Measurements from ENCODE around the gene FRMD3. TPM values are rescaled to one million over a fixed set of nuclear protein-coding genes. Genes with fewer than 3 reads are reported as not detected.

FRMD3 gene
- total RNA-seq, 1 experiment from 2014 or later: 1.4 TPM

- TF ChIP-seq, protein P1, sequence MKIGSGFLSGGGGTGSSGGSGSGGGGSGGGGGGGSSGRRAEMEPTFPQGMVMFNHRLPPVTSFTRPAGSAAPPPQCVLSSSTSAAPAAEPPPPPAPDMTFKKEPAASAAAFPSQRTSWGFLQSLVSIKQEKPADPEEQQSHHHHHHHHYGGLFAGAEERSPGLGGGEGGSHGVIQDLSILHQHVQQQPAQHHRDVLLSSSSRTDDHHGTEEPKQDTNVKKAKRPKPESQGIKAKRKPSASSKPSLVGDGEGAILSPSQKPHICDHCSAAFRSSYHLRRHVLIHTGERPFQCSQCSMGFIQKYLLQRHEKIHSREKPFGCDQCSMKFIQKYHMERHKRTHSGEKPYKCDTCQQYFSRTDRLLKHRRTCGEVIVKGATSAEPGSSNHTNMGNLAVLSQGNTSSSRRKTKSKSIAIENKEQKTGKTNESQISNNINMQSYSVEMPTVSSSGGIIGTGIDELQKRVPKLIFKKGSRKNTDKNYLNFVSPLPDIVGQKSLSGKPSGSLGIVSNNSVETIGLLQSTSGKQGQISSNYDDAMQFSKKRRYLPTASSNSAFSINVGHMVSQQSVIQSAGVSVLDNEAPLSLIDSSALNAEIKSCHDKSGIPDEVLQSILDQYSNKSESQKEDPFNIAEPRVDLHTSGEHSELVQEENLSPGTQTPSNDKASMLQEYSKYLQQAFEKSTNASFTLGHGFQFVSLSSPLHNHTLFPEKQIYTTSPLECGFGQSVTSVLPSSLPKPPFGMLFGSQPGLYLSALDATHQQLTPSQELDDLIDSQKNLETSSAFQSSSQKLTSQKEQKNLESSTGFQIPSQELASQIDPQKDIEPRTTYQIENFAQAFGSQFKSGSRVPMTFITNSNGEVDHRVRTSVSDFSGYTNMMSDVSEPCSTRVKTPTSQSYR (CRISPR knock-in tag; IDR thresholded peaks at IDR 0.05): no peak
- TF ChIP-seq NFATC4 (CRISPR knock-in tag; IDR thresholded peaks at IDR 0.05) (no peak), ZNF396 (CRISPR knock-in tag; IDR thresholded peaks at IDR 0.05; ENCODE audit: borderline replicate concordance) (no peak), ETV6 (CRISPR knock-in tag; IDR thresholded peaks at IDR 0.05) (no peak), MYBL2 (CRISPR knock-in tag; IDR thresholded peaks at IDR 0.05) (no peak), USF1 (CRISPR knock-in tag; IDR thresholded peaks at IDR 0.05) (no peak), GABPB1 (CRISPR knock-in tag; IDR thresholded peaks at IDR 0.05) (no peak), TEAD4 (CRISPR knock-in tag; IDR thresholded peaks at IDR 0.05) (no peak), E2F1 (CRISPR knock-in tag; IDR thresholded peaks at IDR 0.05) (no peak)
- TF ChIP-seq, protein P2, sequence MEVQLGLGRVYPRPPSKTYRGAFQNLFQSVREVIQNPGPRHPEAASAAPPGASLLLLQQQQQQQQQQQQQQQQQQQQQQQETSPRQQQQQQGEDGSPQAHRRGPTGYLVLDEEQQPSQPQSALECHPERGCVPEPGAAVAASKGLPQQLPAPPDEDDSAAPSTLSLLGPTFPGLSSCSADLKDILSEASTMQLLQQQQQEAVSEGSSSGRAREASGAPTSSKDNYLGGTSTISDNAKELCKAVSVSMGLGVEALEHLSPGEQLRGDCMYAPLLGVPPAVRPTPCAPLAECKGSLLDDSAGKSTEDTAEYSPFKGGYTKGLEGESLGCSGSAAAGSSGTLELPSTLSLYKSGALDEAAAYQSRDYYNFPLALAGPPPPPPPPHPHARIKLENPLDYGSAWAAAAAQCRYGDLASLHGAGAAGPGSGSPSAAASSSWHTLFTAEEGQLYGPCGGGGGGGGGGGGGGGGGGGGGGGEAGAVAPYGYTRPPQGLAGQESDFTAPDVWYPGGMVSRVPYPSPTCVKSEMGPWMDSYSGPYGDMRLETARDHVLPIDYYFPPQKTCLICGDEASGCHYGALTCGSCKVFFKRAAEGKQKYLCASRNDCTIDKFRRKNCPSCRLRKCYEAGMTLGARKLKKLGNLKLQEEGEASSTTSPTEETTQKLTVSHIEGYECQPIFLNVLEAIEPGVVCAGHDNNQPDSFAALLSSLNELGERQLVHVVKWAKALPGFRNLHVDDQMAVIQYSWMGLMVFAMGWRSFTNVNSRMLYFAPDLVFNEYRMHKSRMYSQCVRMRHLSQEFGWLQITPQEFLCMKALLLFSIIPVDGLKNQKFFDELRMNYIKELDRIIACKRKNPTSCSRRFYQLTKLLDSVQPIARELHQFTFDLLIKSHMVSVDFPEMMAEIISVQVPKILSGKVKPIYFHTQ (CRISPR knock-in tag; IDR thresholded peaks at IDR 0.05): no peak
- TF ChIP-seq, protein P3, sequence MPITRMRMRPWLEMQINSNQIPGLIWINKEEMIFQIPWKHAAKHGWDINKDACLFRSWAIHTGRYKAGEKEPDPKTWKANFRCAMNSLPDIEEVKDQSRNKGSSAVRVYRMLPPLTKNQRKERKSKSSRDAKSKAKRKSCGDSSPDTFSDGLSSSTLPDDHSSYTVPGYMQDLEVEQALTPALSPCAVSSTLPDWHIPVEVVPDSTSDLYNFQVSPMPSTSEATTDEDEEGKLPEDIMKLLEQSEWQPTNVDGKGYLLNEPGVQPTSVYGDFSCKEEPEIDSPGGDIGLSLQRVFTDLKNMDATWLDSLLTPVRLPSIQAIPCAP (CRISPR knock-in tag; IDR thresholded peaks at IDR 0.05): no peak
Measured at GRCh38 chr9:83569326-83569725, 31.1 kb upstream of the FRMD3 start (continued).

GRCh38 chr9:83563360-83563759 is 25.2 kb upstream of the FRMD3 start:
- TF ChIP-seq OVOL2 (CRISPR knock-in tag; IDR thresholded peaks at IDR 0.05; ENCODE audit: borderline replicate concordance) (no peak), ZBTB21 (CRISPR knock-in tag; IDR thresholded peaks at IDR 0.05; ENCODE audit: borderline replicate concordance) (no peak), NR3C1 (CRISPR knock-in tag; conservative IDR thresholded peaks at IDR 0.05; ENCODE audit: low read depth) (no peak), TEAD1 (CRISPR knock-in tag; IDR thresholded peaks at IDR 0.05) (no peak), GABPB1 (CRISPR knock-in tag; IDR thresholded peaks at IDR 0.05) (no peak), ZNF423 (CRISPR knock-in tag; IDR thresholded peaks at IDR 0.05) (no peak), FOXJ3 (CRISPR knock-in tag; IDR thresholded peaks at IDR 0.05; ENCODE audit: borderline replicate concordance) (no peak), ELF4 (CRISPR knock-in tag; IDR thresholded peaks at IDR 0.05; ENCODE audit: low read depth) (no peak), TCF7 (CRISPR knock-in tag; IDR thresholded peaks at IDR 0.05; ENCODE audit: low read depth) (no peak), ZNF317 (CRISPR knock-in tag; IDR thresholded peaks at IDR 0.05; ENCODE audit: borderline replicate concordance, low read depth) (no peak), GTF2I (CRISPR knock-in tag; conservative IDR thresholded peaks at IDR 0.05) (no peak)
- TF ChIP-seq, protein P4, sequence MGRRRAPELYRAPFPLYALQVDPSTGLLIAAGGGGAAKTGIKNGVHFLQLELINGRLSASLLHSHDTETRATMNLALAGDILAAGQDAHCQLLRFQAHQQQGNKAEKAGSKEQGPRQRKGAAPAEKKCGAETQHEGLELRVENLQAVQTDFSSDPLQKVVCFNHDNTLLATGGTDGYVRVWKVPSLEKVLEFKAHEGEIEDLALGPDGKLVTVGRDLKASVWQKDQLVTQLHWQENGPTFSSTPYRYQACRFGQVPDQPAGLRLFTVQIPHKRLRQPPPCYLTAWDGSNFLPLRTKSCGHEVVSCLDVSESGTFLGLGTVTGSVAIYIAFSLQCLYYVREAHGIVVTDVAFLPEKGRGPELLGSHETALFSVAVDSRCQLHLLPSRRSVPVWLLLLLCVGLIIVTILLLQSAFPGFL (CRISPR knock-in tag; IDR thresholded peaks at IDR 0.05; ENCODE audit: borderline replicate concordance): no peak
- Mint-ChIP-seq H3K36me3 (peaks cover 6% of the 10 kb centered on the region), H3K27ac (no peak overlapping the region), H3K4me1 (no peaks in the 10 kb centered on the region), H3K4me3 (no peak overlapping the region), H3K9me3 (peaks cover 33% of the 10 kb centered on the region), H3K27me3 (ENCODE audit: low read depth) (no peaks in the 10 kb centered on the region)
- ATAC-seq: no peak
- POLR2A ChIA-PET: no interaction called here
- no peak for DNase-seq (ENCODE audit: low spot score)
- CTCF ChIA-PET: no interaction called here

All from WTC11 (cell line).